ENCODE measurements around the gene PTGIR. TPM values are rescaled to one million over a fixed set of nuclear protein-coding genes. Genes with fewer than 3 reads are reported as not detected.
A peak's percentile ranks its signal among the peaks of the same experiment; 100 is the strongest.

Gene PTGIR
- 0.21 TPM for polyA plus RNA-seq

- no peaks in the 10 kb centered on the region for H3K36me3 Mint-ChIP-seq
- peak within 1 kb of the TSS in 1 of 3 donors; percentile 73 for H3K27ac Mint-ChIP-seq
- H3K4me3 Mint-ChIP-seq, result peak within 1 kb of the TSS in 2 of 4 donors; percentile 8 to 83
- no peaks in the 10 kb centered on the region for H3K9me3 Mint-ChIP-seq
- H3K4me1 Mint-ChIP-seq, result peaks cover 10 to 26% (median 21%) of the 10 kb centered on the region in 3 donors
- peaks cover 3% of the 10 kb centered on the region for H3K27me3 Mint-ChIP-seq
Observed at GRCh38 chr19:46624958-46625661, at the start of gene PTGIR. PTGIR (minus strand) TSS chr19:46625089; CDS start chr19:46624225, 864 bp downstream.

GRCh38 chr19:46670813-46671212 lies 45.9 kb upstream of the PTGIR start:
- H3K4me3 Mint-ChIP-seq, result no peak overlapping the region
- peaks cover 0 to 3% (median 0%) of the 10 kb centered on the region in 3 donors for H3K4me1 Mint-ChIP-seq
- no peaks in the 10 kb centered on the region for H3K27me3 Mint-ChIP-seq
- H3K9me3 Mint-ChIP-seq, result no peaks in the 10 kb centered on the region
- H3K36me3 Mint-ChIP-seq, result peaks cover 18% of the 10 kb centered on the region
- H3K27ac Mint-ChIP-seq, result peak overlapping the region in 1 of 3 donors; percentile 71

- H3K36me3 Mint-ChIP-seq, result peaks cover 11% of the 10 kb centered on the region
- H3K4me1 Mint-ChIP-seq, result peaks cover 0 to 3% (median 0%) of the 10 kb centered on the region in 3 donors
- H3K27ac Mint-ChIP-seq, result no peak overlapping the region
Observed at GRCh38 chr19:46668662-46669061, 43.8 kb upstream of the PTGIR start.

GRCh38 chr19:46665072-46665471 lies 40.2 kb upstream of the PTGIR start:
- peaks cover 3 to 10% (median 5%) of the 10 kb centered on the region in 3 donors for H3K4me1 Mint-ChIP-seq
- peaks cover 9% of the 10 kb centered on the region for H3K27me3 Mint-ChIP-seq
- H3K36me3 Mint-ChIP-seq, result peaks cover 4% of the 10 kb centered on the region
- no peak overlapping the region for H3K4me3 Mint-ChIP-seq
- H3K9me3 Mint-ChIP-seq, result no peaks in the 10 kb centered on the region
- H3K27ac Mint-ChIP-seq, result no peak overlapping the region

More at GRCh38 chr19:46668662-46669061, 43.8 kb upstream of the PTGIR start:
- Mint-ChIP-seq H3K9me3 (no peaks in the 10 kb centered on the region), H3K4me3 (no peak overlapping the region), H3K27me3 (no peaks in the 10 kb centered on the region)

GRCh38 chr19:46661735-46662592 lies 37.1 kb upstream of the PTGIR start:
- H3K4me3 Mint-ChIP-seq, result peak overlapping the region; percentile 63 to 93 (median 84)
- peaks cover 22% of the 10 kb centered on the region for H3K27me3 Mint-ChIP-seq
- peaks cover 5 to 9% (median 8%) of the 10 kb centered on the region in 3 donors for H3K4me1 Mint-ChIP-seq
- H3K36me3 Mint-ChIP-seq, result peaks cover 3% of the 10 kb centered on the region
- H3K27ac Mint-ChIP-seq, result peak overlapping the region; percentile 52 to 94 (median 54)
- H3K9me3 Mint-ChIP-seq, result no peaks in the 10 kb centered on the region

GRCh38 chr19:46661020-46661731 lies 36.3 kb upstream of the PTGIR start, which contains the start of gene DACT3:
DACT3 (minus strand) TSS chr19:46661182; CDS start chr19:46661064, 118 bp downstream.
- peaks cover 5 to 9% (median 8%) of the 10 kb centered on the region in 3 donors for H3K4me1 Mint-ChIP-seq
- H3K36me3 Mint-ChIP-seq, result peaks cover under 1% of the 10 kb centered on the region
- peaks cover 24% of the 10 kb centered on the region for H3K27me3 Mint-ChIP-seq
- H3K4me3 Mint-ChIP-seq, result peak within 1 kb of the TSS; percentile 63 to 93 (median 84)
- no peaks in the 10 kb centered on the region for H3K9me3 Mint-ChIP-seq
- H3K27ac Mint-ChIP-seq, result peak within 1 kb of the TSS; percentile 52 to 94 (median 54)

- no peaks in the 10 kb centered on the region for H3K9me3 Mint-ChIP-seq
- H3K4me3 Mint-ChIP-seq, result peak overlapping the region in 3 of 4 donors; percentile 65 to 93 (median 90)
- no peaks in the 10 kb centered on the region for H3K36me3 Mint-ChIP-seq
- peaks cover 5 to 9% (median 8%) of the 10 kb centered on the region in 3 donors for H3K4me1 Mint-ChIP-seq
- peaks cover 24% of the 10 kb centered on the region for H3K27me3 Mint-ChIP-seq
- no peak overlapping the region for H3K27ac Mint-ChIP-seq
Observed at GRCh38 chr19:46660551-46661019, 35.7 kb upstream of the PTGIR start.

- Mint-ChIP-seq H3K27me3 (peaks cover 28% of the 10 kb centered on the region), H3K4me3 (peak overlapping the region; percentile 9 to 90 (median 78)), H3K27ac (peak overlapping the region; percentile 9 to 31 (median 17)), H3K9me3 (no peaks in the 10 kb centered on the region), H3K4me1 (peaks cover 5 to 9% (median 8%) of the 10 kb centered on the region in 3 donors), H3K36me3 (no peaks in the 10 kb centered on the region)
Observed at GRCh38 chr19:46660008-46660517, 35.2 kb upstream of the PTGIR start.

- H3K27me3 Mint-ChIP-seq, result peaks cover 32% of the 10 kb centered on the region
- H3K4me3 Mint-ChIP-seq, result peak overlapping the region; percentile 9 to 90 (median 76)
- H3K27ac Mint-ChIP-seq, result peak overlapping the region in 2 of 3 donors; percentile 9 to 17
- H3K9me3 Mint-ChIP-seq, result no peaks in the 10 kb centered on the region
- H3K4me1 Mint-ChIP-seq, result peaks cover 5 to 9% (median 8%) of the 10 kb centered on the region in 3 donors
- no peaks in the 10 kb centered on the region for H3K36me3 Mint-ChIP-seq
Observed at GRCh38 chr19:46659151-46660007, 34.5 kb upstream of the PTGIR start.

GRCh38 chr19:46656541-46656940 lies 31.7 kb upstream of the PTGIR start:
- H3K36me3 Mint-ChIP-seq, result peaks cover 2% of the 10 kb centered on the region
- H3K27me3 Mint-ChIP-seq, result peaks cover 43% of the 10 kb centered on the region
- no peak overlapping the region for H3K4me3 Mint-ChIP-seq
- H3K4me1 Mint-ChIP-seq, result peaks cover 0 to 7% (median 5%) of the 10 kb centered on the region in 3 donors
- H3K27ac Mint-ChIP-seq, result no peak overlapping the region
- H3K9me3 Mint-ChIP-seq, result no peaks in the 10 kb centered on the region

- Mint-ChIP-seq H3K9me3 (no peaks in the 10 kb centered on the region), H3K27me3 (peaks cover 49% of the 10 kb centered on the region), H3K4me3 (no peak overlapping the region), H3K4me1 (peaks cover 0 to 9% (median 3%) of the 10 kb centered on the region in 3 donors), H3K27ac (no peak overlapping the region), H3K36me3 (peaks cover 6% of the 10 kb centered on the region)
Observed at GRCh38 chr19:46654621-46655152, 29.8 kb upstream of the PTGIR start.

GRCh38 chr19:46650445-46650844 lies 25.6 kb upstream of the PTGIR start:
- no peak overlapping the region for H3K27ac Mint-ChIP-seq
- H3K4me1 Mint-ChIP-seq, result peaks cover 0 to 11% (median 2%) of the 10 kb centered on the region in 3 donors
- peaks cover 0 to 3% (median 2%) of the 10 kb centered on the region in 3 donors for H3K9me3 Mint-ChIP-seq
- H3K27me3 Mint-ChIP-seq, result peaks cover 52% of the 10 kb centered on the region
- peaks cover 6% of the 10 kb centered on the region for H3K36me3 Mint-ChIP-seq
- no peak overlapping the region for H3K4me3 Mint-ChIP-seq

Measured in IgD-negative memory B cell (primary cell).